Measurements from ENCODE around the gene C1GALT1C1. TPM values are rescaled to one million over a fixed set of nuclear protein-coding genes. Genes with fewer than 3 reads are reported as not detected.

The C1GALT1C1 gene
- 30.3 and 41.1 TPM in 2 replicates for total RNA-seq

GRCh38 chrX:120629667-120630537 lies at the start of gene C1GALT1C1:
Gene C1GALT1C1, minus strand, starts transcription at chrX:120630054. Its CDS starts 2,888 bp downstream, at chrX:120627166.

GRCh38 chrX:120603707-120604360 lies 26.0 kb downstream of the C1GALT1C1 start, which contains the start of gene MCTS1:
Gene MCTS1, plus strand, starts transcription at chrX:120604101. Its CDS starts 136 bp downstream, at chrX:120604237.

Other genes with a start within 250 kb of the C1GALT1C1 start
- 116 and 147 TPM in 2 replicates for gene LAMP2, start 160.8 kb downstream of the C1GALT1C1 start, total RNA-seq
- gene CUL4B, start 69.1 kb downstream of the C1GALT1C1 start, total RNA-seq: 57.4 and 74.0 TPM in 2 replicates
- 40.9 and 50.7 TPM in 2 replicates for gene MCTS1, start 26.0 kb downstream of the C1GALT1C1 start, total RNA-seq
- gene CT47B1, start 245.8 kb upstream of the C1GALT1C1 start, total RNA-seq: not detected in 2 replicates